Prostate gland (tissue), 2 donors: Measurements from ENCODE around the gene PRPF8. TPM values are rescaled to one million over a fixed set of nuclear protein-coding genes. Genes with fewer than 3 reads are reported as not detected.

ENCODE experiments used
- DNase-seq: peaks from one replicate; pipeline ENCODE4 v3.0.0-alpha.2; 2019; ENCODE audit warnings: low spot score
- H3K27ac ChIP-seq, 2 donors: fragments of 200-600 bp; sonication (generic); 2 replicates each; pipeline ENCODE4 v1.5.1; 2017 to 2019
- H3K27me3 ChIP-seq: fragments of 200-600 bp; sonication (generic); replicated peaks from 2 replicates; pipeline ENCODE4 v1.5.1; 2019; ENCODE audit not compliant: insufficient read depth
- H3K36me3 ChIP-seq, 2 donors: fragments of 200-600 bp; sonication (generic); 1 replicate in 1 of 2; 2 replicates in 1 of 2; pipeline versions ENCODE4 v1.5.1 to v1.8.1; 2017 to 2019
- H3K4me1 ChIP-seq: fragments of 200-600 bp; sonication (generic); replicated peaks from 2 replicates; pipeline ENCODE4 v1.5.1; 2019
- H3K4me3 ChIP-seq, 2 donors: fragments of 200-600 bp; sonication (generic); 2 replicates each; pipeline ENCODE4 v1.5.1; 2017 to 2019
- H3K9me3 ChIP-seq: fragments of 200-600 bp; sonication (generic); 2 replicates; pipeline ENCODE4 v1.5.1; 2017
- POLR2A ChIP-seq: fragments of 450-650 bp; IDR thresholded peaks from one replicate; pipeline ENCODE4 v1.6.1; 2016; ENCODE audit warnings: antibody characterized with exemption, mild to moderate bottlenecking
- POLR2AphosphoS5 ChIP-seq: sonication (generic); formaldehyde crosslinking; IDR thresholded peaks from one replicate; pipeline ENCODE4 v1.6.1; 2017; ENCODE audit warnings: antibody characterized with exemption
- WGBS: methylation state at CpG from one replicate; pipeline ENCODE4 v1.1.5; 2018; 5-methylcytosine and 5-hydroxymethylcytosine counted together
- intact Hi-C: fragments of 100-400 bp; cut with DNase I; formaldehyde crosslinking; loops from one replicate; pipeline ENCODE4 v1.14.2; 2022
- total RNA-seq, 2 donors: library from RNA; depleted of rRNA; stranded (reverse); fragments of >200 nt; gene quantifications; one replicate each; pipeline ENCODE4 v1.1.0, GENCODE V29; 2016
- TF ChIP-seq, protein P1 (sequence below), 4 experiments: fragments of 200-600 bp in 2 of 4; fragments of 450-650 bp in 2 of 4; sonication (generic) in 2 of 4; IDR thresholded peaks; 1 replicate in 3 of 4; 2 replicates in 1 of 4; pipeline ENCODE4 v1.5.1; 2016 to 2019; ENCODE audit warnings: antibody characterized with exemption in 4 of 4, mild to moderate bottlenecking in 2 of 4, moderate library complexity in 2 of 4

PRPF8 gene
- total RNA-seq, 2 donors from 2014 or later = 235 to 321 TPM

DNA sequence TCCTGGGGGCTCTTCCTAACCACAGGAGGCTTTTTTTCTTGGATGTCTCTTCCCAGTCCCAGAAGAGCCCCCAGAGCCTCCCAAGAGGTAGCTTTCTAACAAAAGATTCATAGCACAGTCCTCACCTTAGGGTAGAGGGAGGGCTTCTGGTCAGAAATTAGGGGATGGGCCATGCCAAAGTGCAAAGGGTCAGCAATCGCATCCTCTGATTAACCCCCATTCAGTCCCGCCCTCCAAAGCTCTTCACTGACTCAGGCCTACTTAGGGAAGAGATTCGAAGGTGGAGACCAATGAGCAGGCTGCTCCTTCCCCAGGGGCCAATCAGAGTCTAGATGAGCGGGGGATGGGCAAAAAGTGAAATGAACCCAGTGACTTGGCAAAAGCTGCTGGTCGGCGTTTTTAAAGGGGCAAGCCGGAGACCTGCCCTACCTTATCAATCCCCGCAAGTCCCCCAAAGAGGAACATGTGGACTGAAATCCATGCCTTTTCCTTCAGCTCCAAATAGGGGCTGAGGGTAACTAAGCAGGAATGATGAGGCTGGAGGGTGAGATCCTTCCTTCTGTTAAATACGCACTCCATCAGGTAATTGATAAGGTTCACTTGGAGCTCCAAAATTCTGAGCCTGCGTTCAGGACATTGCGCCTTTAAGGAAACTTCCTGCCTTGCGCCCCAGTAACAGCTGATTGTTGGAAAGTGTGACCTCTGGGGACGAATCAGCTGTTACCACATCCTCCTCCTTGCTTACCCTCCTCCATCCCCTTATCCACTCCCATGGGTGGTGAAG, 32.4 kb upstream of the PRPF8 start:
- H3K27me3 ChIP-seq = no peaks in the 10 kb centered on the region
- peak; percentile 94 for DNase-seq
- no peaks in the 10 kb centered on the region for H3K9me3 ChIP-seq
- intact Hi-C loops = loop anchor here (10.0 kb wide), 1 partner anchor 142 kb away; no protein-coding TSS in a partner anchor
- H3K27ac ChIP-seq = peak overlapping the region; percentile 99 to 100
- peaks cover 0 to 15% of the 10 kb centered on the region in 2 donors for H3K36me3 ChIP-seq
- H3K4me3 ChIP-seq = peak overlapping the region; percentile 58 to 64
- H3K4me1 ChIP-seq = peaks cover 10% of the 10 kb centered on the region
- 0% methylated on average over 13 of the region's 13 CpGs for WGBS
- TF ChIP-seq POLR2A (peak; percentile 48), POLR2AphosphoS5 (peak; percentile 92)
- TF ChIP-seq, protein P1, sequence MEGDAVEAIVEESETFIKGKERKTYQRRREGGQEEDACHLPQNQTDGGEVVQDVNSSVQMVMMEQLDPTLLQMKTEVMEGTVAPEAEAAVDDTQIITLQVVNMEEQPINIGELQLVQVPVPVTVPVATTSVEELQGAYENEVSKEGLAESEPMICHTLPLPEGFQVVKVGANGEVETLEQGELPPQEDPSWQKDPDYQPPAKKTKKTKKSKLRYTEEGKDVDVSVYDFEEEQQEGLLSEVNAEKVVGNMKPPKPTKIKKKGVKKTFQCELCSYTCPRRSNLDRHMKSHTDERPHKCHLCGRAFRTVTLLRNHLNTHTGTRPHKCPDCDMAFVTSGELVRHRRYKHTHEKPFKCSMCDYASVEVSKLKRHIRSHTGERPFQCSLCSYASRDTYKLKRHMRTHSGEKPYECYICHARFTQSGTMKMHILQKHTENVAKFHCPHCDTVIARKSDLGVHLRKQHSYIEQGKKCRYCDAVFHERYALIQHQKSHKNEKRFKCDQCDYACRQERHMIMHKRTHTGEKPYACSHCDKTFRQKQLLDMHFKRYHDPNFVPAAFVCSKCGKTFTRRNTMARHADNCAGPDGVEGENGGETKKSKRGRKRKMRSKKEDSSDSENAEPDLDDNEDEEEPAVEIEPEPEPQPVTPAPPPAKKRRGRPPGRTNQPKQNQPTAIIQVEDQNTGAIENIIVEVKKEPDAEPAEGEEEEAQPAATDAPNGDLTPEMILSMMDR (IDR thresholded peaks at IDR 0.05) = no peak

DNA sequence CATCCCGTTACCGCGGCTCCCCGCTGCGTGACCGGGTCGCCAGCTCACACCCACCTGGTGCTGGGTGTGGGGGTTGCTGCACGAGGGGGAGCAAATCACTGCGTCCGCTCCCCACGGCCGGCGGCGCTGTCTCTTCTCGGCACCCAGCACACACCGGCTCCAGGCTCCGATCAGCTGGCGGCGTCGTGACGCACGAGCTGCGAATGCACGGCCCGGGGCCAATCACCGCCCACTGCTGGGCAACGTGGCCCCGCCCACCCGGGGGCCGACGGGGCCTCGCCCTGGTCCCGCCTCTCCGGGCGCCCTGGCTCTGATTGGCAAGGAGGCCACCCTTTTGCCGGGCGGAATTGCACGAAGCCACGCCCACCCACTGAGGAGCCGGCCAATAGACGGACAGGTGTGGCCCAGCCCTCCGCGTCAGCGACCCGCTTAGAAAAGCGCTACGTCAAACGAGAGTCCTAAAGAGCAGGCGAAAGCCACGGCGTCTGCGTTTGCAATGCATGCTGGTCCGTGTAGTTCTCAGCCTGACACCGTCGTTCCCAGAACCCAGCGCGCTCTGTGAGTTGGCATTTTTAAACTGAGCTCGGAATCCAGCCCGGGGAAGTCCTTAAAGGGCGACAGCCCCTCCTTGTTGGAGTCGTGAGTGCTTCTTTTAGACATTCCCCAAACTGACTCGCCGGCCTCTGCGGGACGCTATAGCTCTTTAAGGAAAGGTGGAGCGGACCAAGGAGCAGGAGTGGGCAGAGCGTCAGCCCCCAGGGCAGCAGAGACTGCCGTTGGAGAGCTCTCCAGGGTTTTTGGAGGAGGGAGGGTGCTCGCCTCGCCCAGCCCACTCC, 31.6 kb upstream of the PRPF8 start:
- Histone ChIP-seq H3K4me3 (peak overlapping the region; percentile 74 to 94), H3K27me3 (no peaks in the 10 kb centered on the region), H3K4me1 (peaks cover 10% of the 10 kb centered on the region), H3K36me3 (peaks cover 0 to 15% of the 10 kb centered on the region in 2 donors), H3K9me3 (no peaks in the 10 kb centered on the region), H3K27ac (peak overlapping the region; percentile 99 to 100)
- peak; percentile 100 for DNase-seq
- TF ChIP-seq, protein P1 (IDR thresholded peaks at IDR 0.05) = peak in 2 of 4 experiments; percentile 19 to 27
- TF ChIP-seq POLR2AphosphoS5 = peak; percentile 99
- TF ChIP-seq POLR2A = peak; percentile 99
- under 1% methylated on average over 64 of the region's 70 CpGs for WGBS
- intact Hi-C loops = loop anchor here (10.0 kb wide), 1 partner anchor 141 kb away; no protein-coding TSS in a partner anchor

DNA sequence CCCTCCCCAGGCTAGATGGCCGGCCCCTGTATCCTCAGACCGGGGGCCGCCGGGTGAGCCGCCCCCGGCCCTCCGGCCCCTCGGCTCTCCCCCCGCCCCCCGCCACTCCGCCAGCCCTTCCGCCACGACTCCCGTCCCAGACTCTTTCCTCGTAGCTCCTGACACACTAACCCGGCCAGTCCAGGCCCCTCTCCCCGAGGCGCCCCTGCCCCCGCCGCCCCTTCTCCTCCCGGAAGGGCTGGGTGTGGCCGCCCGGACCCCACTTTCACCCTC, 31.1 kb upstream of the PRPF8 start:
- intact Hi-C loops = loop anchor here (2.0 to 10.0 kb wide), 2 partner anchors 31 to 141 kb away; partner anchors contain the start of gene PRPF8
- Histone ChIP-seq H3K9me3 (no peaks in the 10 kb centered on the region), H3K4me3 (peak overlapping the region; percentile 74 to 94), H3K4me1 (peaks cover 10% of the 10 kb centered on the region), H3K27ac (peak overlapping the region; percentile 92 to 97), H3K36me3 (peaks cover 0 to 15% of the 10 kb centered on the region in 2 donors), H3K27me3 (no peaks in the 10 kb centered on the region)
- TF ChIP-seq POLR2A (no peak), POLR2AphosphoS5 (no peak)
- WGBS = 2% methylated on average over 8 of the region's 23 CpGs
- no peak for DNase-seq

DNA sequence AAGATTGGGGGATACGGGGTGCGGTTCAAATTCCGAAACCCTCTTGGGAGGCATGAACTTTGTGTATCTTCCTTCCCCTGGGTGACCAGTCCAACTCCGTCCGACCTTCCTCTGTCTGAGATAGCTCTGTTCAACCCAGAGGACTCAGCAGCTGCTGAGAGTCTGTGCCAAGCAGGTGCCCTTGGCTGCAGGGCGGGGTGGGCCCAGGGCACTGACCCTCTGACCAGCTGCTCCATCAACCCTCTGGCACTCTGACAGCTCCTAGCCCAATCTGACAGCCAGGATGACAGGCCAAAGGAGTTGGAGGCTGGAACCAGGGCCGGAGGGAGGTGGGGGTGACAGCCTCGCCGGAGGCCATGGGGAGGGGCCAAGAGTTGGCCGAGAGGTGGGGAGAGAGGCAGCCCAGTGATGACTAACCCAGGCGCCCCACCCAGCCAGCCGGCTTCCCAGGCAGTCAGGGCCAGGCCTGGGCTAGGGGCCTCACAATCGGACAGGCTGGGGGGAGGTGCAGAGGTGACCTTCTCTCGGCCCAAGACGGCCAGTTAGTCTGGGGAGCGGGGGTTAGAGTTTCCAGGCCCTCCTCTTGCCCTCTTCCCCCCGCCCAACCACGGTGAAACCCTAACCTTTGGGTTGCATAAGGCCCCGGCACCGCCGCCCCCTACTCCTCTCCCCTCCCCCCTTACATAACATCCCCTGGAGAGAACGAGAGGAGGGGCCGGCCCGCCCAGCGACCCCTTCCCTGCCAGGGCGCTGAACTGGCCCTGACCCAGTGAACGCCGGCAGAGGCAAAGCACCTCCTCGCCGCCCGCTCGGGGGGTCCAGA, 30.5 kb upstream of the PRPF8 start:
- Histone ChIP-seq H3K4me3 (peak overlapping the region; percentile 74 to 94), H3K4me1 (peaks cover 10% of the 10 kb centered on the region), H3K27me3 (no peaks in the 10 kb centered on the region), H3K27ac (peak overlapping the region; percentile 92 to 97), H3K36me3 (peaks cover 0 to 15% of the 10 kb centered on the region in 2 donors), H3K9me3 (no peaks in the 10 kb centered on the region)
- DNase-seq = peak; percentile 55
- intact Hi-C loops = loop anchor here (2.0 to 10.0 kb wide), 3 partner anchors 30 to 140 kb away; partner anchors contain the start of gene PRPF8
- WGBS = 4% methylated on average over 30 of the region's 32 CpGs
- TF ChIP-seq POLR2AphosphoS5 (no peak), POLR2A (peak; percentile 79)
- TF ChIP-seq, protein P1 (IDR thresholded peaks at IDR 0.05) = peak in 1 of 4 experiments; percentile 4
